Right kidney (tissue), 1 donor: ENCODE measurements around the gene SIPA1L3.

Source experiments
- DNase-seq: peaks from one replicate; pipeline ENCODE4 v3.0.0-alpha.2; 2016

SIPA1L3 gene

GRCh38 chr19:37979547-37980082 lies 72.6 kb downstream of the SIPA1L3 start:
- no peak for DNase-seq

DNA sequence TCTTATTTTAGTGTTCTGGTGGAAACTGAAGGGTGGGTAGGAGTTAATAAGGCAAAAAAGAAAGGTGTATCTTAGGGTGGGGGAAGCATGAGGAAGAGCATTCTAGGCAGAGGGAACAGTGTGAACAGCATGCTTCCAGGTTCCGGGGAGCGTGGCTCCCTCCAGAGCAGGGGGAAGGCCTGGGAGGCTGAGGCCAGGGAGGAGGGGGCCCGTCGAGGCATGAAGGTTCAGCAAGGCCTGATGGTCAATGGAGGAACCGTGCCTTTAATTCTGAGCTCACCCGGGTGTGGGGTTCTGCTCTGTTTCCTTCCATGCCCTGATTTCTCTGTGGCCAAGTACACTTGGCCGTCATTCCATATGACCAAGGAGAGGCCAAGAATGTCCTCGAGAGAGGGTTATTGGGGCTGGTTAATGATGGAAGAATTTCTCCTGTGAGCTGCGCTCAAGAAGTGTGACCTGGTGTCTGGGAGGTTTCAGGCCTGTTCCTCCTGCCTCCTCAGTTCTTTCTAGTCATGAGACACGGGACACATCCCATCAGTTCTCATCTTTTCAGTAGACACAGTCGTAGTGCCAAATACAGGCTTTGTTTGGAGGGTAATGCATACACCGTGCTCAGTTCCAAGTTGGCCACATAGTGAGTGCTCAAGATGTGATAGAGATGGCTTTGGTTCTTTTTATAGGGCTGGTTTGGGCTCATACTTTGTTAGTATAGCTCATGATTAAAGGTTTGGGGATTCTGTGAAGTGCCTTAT lies 73.6 kb downstream of the SIPA1L3 start:
- DNase-seq, result no peak

DNA sequence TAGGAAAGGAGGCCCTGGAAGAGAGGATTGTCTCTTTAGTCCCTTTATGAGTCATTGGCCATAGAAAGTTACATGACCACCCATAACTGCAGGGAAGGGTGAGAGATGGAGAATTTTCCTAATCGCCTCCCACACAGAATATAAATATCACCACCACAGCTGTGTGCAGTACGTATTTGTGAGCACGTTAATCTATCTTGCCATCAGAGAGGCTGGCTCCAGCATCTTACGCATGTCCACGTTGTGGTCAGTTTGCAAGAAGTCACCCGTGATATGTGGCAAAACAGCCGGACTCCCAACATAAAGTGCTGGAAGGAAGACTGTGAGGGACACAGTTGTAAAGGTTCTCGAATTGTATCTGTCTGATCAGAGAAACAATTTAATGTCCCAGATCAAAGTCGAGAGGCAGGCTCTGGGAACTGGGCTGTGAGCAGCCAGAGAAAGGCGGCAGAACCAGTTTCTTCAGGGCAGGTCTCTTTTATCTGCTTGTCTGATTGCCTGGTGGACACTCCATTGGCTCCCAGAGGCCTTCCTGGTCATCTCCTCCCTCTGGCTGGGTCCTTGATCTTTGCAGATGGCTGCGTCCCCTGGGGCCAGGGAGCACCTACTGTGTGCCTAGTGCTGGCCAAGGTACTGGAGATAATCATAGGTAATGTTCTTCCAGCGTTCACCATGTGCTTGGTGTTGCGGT lies 74.9 kb downstream of the SIPA1L3 start:
- DNase-seq, result no peak

DNA sequence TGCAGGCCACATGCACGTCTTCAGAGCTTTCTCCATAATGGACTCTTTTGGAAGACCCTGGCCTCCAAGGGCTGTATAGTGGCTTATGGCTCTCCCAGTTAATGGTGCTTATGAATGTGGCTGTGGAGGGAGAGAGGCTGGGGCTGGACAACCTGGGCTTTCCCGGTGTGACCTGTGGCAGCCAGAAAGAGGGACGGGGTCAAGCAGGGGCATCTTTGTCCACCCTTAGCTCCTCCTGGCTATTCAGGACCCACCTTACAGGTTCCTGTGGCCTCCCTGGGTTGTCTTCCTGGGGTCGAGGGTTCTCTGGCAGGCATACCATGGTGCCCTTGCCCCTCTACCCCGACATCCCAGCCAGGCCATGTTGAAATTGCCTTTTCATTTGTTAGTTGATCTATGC lies 75.6 kb downstream of the SIPA1L3 start:
- no peak for DNase-seq

GRCh38 chr19:37983153-37983552 lies 76.1 kb downstream of the SIPA1L3 start:
- no peak for DNase-seq

- no peak for DNase-seq
These were observed 76.9 kb downstream of the SIPA1L3 start for GRCh38 chr19:37983916-37984315.

- no peak for DNase-seq
These were observed 79.2 kb downstream of the SIPA1L3 start for GRCh38 chr19:37986048-37986750.

GRCh38 chr19:37987356-37988332 lies 80.6 kb downstream of the SIPA1L3 start:
- no peak for DNase-seq

GRCh38 chr19:37988758-37989635 lies 82.0 kb downstream of the SIPA1L3 start:
- DNase-seq, result no peak

DNA sequence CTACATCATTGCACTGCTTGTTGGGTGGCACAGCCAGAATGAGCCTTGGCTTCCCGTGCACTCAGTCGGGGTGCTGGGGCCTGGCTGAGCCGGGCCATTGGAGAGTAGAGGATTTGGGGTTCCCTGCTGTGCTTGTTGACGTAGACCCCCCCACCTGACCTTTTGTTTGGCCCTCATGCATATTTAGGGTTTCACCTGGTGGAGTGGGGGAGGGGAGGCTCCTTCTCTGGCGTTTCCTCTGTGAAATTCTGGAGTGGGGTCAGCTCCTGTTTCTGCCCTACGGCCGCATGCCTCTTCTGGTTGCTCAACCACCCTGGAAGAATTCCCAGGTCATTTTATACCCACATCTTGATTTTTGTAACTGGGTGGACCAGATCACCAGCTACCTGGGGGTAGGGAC lies 82.8 kb downstream of the SIPA1L3 start:
- no peak for DNase-seq

GRCh38 chr19:37990362-37990761 lies 83.4 kb downstream of the SIPA1L3 start:
- DNase-seq, result no peak

- DNase-seq, result no peak
These were observed 84.3 kb downstream of the SIPA1L3 start for GRCh38 chr19:37991176-37991835.

GRCh38 chr19:37991841-37992248 lies 84.8 kb downstream of the SIPA1L3 start:
- no peak for DNase-seq

- DNase-seq, result no peak
These were observed 85.8 kb downstream of the SIPA1L3 start for GRCh38 chr19:37992761-37993160.

GRCh38 chr19:37994823-37995130 lies 87.8 kb downstream of the SIPA1L3 start:
- no peak for DNase-seq

DNA sequence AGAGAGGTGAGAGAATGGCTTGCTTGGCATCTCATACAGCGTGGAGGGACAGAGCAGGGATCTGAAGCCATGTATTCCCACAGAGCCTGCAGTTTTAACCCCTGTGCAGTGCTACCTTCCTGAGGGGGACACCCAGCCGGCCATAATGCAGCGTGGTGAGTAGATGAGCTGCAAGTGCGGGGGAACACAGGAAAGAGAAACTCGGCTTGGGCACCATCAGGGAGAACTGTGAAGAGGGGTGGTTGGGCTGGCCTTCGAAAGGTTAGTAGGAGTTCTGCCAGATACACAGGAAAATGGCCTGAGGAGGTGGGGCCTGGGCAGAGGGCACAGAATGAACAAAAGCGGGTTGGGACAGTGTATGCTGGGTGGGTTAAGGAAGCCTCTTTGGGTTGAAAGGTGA lies 88.3 kb downstream of the SIPA1L3 start:
- no peak for DNase-seq

DNA sequence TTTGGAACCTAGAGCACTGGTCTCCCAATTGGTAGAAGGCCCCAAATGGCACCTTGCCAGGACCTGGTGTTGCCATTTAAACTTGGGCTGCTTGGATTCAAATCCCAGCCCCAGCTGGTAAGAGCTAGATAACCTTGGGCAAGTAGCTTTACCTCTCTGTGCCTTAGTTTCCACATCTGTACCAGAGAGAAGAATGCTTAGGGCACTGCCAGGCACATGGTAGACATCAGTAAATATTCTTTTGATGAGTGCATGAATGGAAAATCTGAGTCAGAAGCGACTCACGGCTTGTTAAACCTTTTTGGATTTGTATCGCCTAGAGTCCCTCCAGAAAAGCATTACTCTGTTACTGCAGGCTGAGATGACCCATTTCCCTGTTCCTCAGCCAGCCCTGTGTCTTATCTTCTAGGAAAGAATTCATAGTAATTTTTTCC lies 90.9 kb downstream of the SIPA1L3 start:
- DNase-seq, result no peak

- DNase-seq, result no peak
These were observed 91.8 kb downstream of the SIPA1L3 start for GRCh38 chr19:37998801-37999308.

DNA sequence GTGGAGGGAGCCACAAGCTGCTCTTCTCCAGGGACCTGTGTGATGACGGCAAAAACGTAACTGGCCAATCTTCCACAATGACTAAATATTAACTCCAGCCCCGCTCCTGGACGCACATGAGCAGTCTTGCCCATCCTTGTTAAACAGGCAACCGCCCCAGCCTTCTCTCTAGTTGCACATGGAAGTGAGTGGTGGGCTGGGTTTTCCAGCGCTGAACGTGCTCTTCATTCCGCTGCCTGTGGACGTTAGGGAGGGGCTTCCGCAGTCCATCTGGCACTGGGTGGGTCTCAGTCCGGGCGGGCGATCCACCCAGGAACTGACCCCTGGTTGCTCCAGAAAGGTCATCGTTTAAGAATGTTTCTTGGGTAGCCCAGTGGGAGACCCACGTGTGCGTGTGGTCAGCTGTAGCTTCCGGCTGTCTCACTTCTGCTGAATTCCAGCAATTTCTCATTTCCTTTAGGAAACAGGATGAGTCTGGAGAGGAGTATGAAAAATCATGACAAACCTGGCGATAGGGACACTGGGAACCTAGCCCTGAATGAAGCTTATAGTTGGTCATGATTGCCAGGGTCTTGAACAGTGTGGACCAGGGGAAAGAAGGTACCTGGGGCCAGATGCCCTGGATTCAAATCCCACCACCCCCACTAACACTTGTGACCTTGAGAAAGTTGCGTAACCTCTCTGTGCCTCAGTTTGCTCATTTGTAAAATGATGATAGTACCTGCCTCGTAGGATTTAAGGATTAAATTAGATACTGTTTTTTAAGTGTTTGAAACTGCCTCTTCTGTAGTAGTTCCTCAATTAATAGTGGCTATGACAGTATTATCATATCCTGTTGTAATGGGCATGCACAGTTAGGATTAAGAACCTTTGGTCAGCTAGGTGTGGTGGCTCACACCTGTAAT lies 92.6 kb downstream of the SIPA1L3 start:
- peak; percentile 64 for DNase-seq
